Spinal cord (tissue), 4 donors: Measurements from ENCODE around the gene IL24. TPM values are rescaled to one million over a fixed set of nuclear protein-coding genes. Genes with fewer than 3 reads are reported as not detected.

Experiments
- polyA plus RNA-seq, 2 donors: library from polyadenylated mRNA; unstranded; fragments of 120-200 nt; gene quantifications; one replicate each; pipeline ENCODE4 v1.2.1, GENCODE V29; 2013; ENCODE audit not compliant: insufficient read length in 2 of 2
- total RNA-seq, 2 donors: library from RNA; depleted of rRNA in 1 of 2; stranded (reverse); fragments of 120-200 nt in 1 of 2; fragments of >200 nt in 1 of 2; gene quantifications; one replicate each; pipeline versions ENCODE4 v1.2.3 to v1.2.4, GENCODE V29; 2013 to 2014

The IL24 gene
- total and polyA plus RNA-seq, 4 donors, result 0.29 to 0.52 TPM; not detected in 2

Other genes starting within 250 kb of the IL24 start
- 10 to 100 TPM; 17.3 to 33.2 TPM for gene MAPKAPK2, start 212.5 kb upstream of the IL24 start, total RNA-seq
- 10 to 100 TPM; 37.6 to 42.7 TPM for gene MAPKAPK2, start 212.5 kb upstream of the IL24 start, polyA plus RNA-seq
- not detected for gene IL19, start 126.7 kb upstream of the IL24 start, total RNA-seq
- not detected for gene IL19, start 126.7 kb upstream of the IL24 start, polyA plus RNA-seq
- gene IL10, start 124.9 kb upstream of the IL24 start, total RNA-seq, result 1 to 10 TPM; 1.2 to 3.1 TPM
- gene IL10, start 124.9 kb upstream of the IL24 start, polyA plus RNA-seq, result under 1 TPM; 0.23 to 0.52 TPM
- not detected for gene IL20, start 31.8 kb upstream of the IL24 start, total RNA-seq
- not detected for gene IL20, start 31.8 kb upstream of the IL24 start, polyA plus RNA-seq
- gene FCMR, start 24.5 kb downstream of the IL24 start, total RNA-seq, result 1 to 10 TPM in 1 of 2 donors, under 1 TPM in 1; 0.89 to 1.3 TPM
- 1 to 10 TPM; 1.9 TPM for gene FCMR, start 24.5 kb downstream of the IL24 start, polyA plus RNA-seq
- gene PIGR, start 49.0 kb downstream of the IL24 start, total RNA-seq, result under 1 TPM; 0.10 to 0.33 TPM
- gene PIGR, start 49.0 kb downstream of the IL24 start, polyA plus RNA-seq, result under 1 TPM in 1 of 2 donors, not detected in 1; 0.03 TPM
- gene FCAMR, start 73.0 kb downstream of the IL24 start, total RNA-seq, result under 1 TPM in 1 of 2 donors, not detected in 1; 0.20 TPM
- under 1 TPM in 1 of 2 donors, not detected in 1; 0.12 TPM for gene FCAMR, start 73.0 kb downstream of the IL24 start, polyA plus RNA-seq
- under 1 TPM; 0.10 to 0.11 TPM for gene C1orf116, start 135.3 kb downstream of the IL24 start, total RNA-seq
- under 1 TPM; 0.24 to 0.30 TPM for gene C1orf116, start 135.3 kb downstream of the IL24 start, polyA plus RNA-seq
- 10 to 100 TPM; 12.2 to 29.0 TPM for gene YOD1, start 153.8 kb downstream of the IL24 start, total RNA-seq
- gene YOD1, start 153.8 kb downstream of the IL24 start, polyA plus RNA-seq, result 10 to 100 TPM in 1 of 2 donors, 1 to 10 TPM in 1; 7.5 to 12.9 TPM
- 10 to 100 TPM; 13.3 to 15.7 TPM for gene PFKFB2, start 155.8 kb downstream of the IL24 start, total RNA-seq
- gene PFKFB2, start 155.8 kb downstream of the IL24 start, polyA plus RNA-seq, result 10 to 100 TPM; 10.7 to 11.0 TPM
- under 1 TPM in 1 of 2 donors, not detected in 1; 0.20 TPM for gene C4BPB, start 191.4 kb downstream of the IL24 start, total RNA-seq
- gene C4BPB, start 191.4 kb downstream of the IL24 start, polyA plus RNA-seq, result under 1 TPM; 0.13 to 0.32 TPM
- gene C4BPA, start 206.8 kb downstream of the IL24 start, total RNA-seq, result under 1 TPM in 1 of 2 donors, not detected in 1; 0.20 TPM
- under 1 TPM; 0.11 to 0.50 TPM for gene C4BPA, start 206.8 kb downstream of the IL24 start, polyA plus RNA-seq